ENCODE measurements around the gene ZBED4.
"Not testable (repeated sequence)": the region's sequence is repeated elsewhere in the genome, so short reads cannot be mapped to it uniquely, and the experiment has no call there.

Gene ZBED4

DNA sequence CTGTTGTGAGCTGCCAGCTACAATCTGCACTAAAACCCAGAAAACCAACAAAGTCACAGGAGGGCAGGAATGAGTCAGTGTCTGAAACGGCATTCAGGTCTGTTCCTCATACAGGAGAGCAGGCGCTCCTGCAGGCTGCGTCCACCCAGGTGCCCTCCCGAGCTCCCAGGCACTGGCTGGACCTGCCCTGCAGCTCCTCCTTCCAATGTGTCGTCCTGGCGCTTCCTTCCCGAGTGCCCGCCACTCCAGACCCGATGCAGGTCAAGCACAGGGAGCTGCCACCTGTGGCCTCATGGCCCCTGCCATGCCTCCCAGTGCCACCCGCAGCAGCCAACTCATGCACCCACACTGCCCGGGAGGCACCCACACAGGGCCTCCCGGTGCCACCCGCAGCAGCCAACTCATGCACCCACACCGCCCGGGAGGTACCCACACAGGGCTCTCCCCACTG lies 38.0 kb upstream of the ZBED4 start:
- 95 to 99% methylated on average over 8 to 10 of the region's 15 CpGs for WGBS, 2 experiments (ENCODE audit: insufficient coverage in 2 of 2)
- Histone ChIP-seq H3K9me3 (ENCODE audit: control insufficient read depth, low read length) (no peaks in the 10 kb centered on the region), H3K4me1 (ENCODE audit: control insufficient read depth, insufficient read depth, low read length, poor library complexity, severe bottlenecking) (peaks cover 3% of the 10 kb centered on the region), H3K27ac (ENCODE audit: low read depth, low read length, severe bottlenecking) (no peak overlapping the region), H3K4me3 (ENCODE audit: extremely low read depth, insufficient read depth, low read length, poor library complexity, severe bottlenecking) (no peak overlapping the region), H3K36me3 (ENCODE audit: control insufficient read depth, insufficient read depth, low read length) (peaks cover 92% of the 10 kb centered on the region)

DNA sequence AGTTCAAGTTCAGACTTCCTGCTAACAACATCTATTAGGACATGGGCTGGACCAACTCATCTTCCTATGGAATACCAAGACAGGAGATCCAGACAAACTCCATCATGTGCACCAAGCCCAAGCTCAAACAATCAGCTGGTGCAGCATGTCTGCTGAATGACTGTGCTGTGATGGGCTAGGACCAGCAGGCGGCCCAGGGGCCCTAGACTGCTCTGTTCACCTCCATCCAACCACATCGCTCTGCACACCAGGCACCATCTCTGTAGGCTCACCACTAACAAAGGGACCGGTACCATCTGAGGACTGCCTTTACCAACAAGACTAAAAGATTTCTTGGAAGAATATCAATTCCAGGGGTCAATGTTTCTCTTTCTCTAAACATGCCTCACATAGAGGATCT lies 36.3 kb upstream of the ZBED4 start:
- H3K4me1 ChIP-seq (ENCODE audit: control insufficient read depth, insufficient read depth, low read length, poor library complexity, severe bottlenecking), result peaks cover 3% of the 10 kb centered on the region
- peaks cover 95% of the 10 kb centered on the region for H3K36me3 ChIP-seq (ENCODE audit: control insufficient read depth, insufficient read depth, low read length)
- WGBS, 2 experiments (ENCODE audit: insufficient coverage in 2 of 2), result 76 to 80% methylated on average over 3 of the region's 3 CpGs
- no peak overlapping the region for H3K27ac ChIP-seq (ENCODE audit: low read depth, low read length, severe bottlenecking)
- no peaks in the 10 kb centered on the region for H3K9me3 ChIP-seq (ENCODE audit: control insufficient read depth, low read length)
- H3K4me3 ChIP-seq (ENCODE audit: extremely low read depth, insufficient read depth, low read length, poor library complexity, severe bottlenecking), result no peak overlapping the region

DNA sequence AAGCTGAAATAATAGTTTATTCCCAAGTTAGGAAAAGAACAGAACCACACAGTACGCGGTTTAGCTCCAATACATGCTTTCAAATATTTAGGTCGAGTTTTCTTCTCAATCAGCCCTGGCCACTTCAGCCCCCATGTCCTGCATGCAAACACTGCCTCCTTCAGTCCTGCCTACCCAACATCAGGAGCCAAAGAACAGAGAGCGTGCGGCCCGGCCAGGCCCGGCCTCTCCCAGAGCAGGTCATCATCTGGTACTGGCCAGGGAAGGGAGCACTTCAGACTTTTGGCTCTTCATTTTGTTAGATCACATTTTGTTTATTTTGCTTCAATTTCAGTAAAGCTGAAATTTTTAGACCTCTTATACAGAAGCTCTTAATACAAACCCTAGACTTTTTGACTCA lies 32.7 kb upstream of the ZBED4 start:
- no peaks in the 10 kb centered on the region for H3K9me3 ChIP-seq (ENCODE audit: control insufficient read depth, low read length)
- H3K4me3 ChIP-seq (ENCODE audit: extremely low read depth, insufficient read depth, low read length, poor library complexity, severe bottlenecking), result no peak overlapping the region
- no peak overlapping the region for H3K27ac ChIP-seq (ENCODE audit: low read depth, low read length, severe bottlenecking)
- peaks cover 7% of the 10 kb centered on the region for H3K4me1 ChIP-seq (ENCODE audit: control insufficient read depth, insufficient read depth, low read length, poor library complexity, severe bottlenecking)
- 90 to 93% methylated on average over 3 to 4 of the region's 7 CpGs for WGBS, 2 experiments (ENCODE audit: insufficient coverage in 2 of 2)
- peaks cover 96% of the 10 kb centered on the region for H3K36me3 ChIP-seq (ENCODE audit: control insufficient read depth, insufficient read depth, low read length)

DNA sequence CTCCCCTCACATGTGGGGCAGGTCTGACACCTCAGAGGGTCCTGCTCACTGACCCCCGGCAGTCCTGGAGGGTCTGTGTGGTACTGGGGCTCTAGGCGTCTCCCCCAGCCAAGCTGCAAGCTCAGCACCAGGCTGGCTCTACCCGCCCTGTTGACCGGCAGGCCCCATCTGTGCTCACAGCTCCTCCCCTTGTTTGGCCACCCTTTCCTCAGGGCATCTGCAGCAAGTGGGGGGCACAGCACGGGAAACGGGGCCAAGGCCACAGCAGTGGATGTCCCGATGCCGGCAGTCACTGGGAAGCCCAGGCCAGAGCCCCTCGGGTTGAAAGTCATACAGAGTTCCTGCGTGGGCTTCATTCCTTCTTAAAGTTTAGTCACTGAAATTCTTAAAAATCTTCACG lies 31.9 kb upstream of the ZBED4 start:
- H3K4me1 ChIP-seq (ENCODE audit: control insufficient read depth, insufficient read depth, low read length, poor library complexity, severe bottlenecking); H3K27ac ChIP-seq (ENCODE audit: low read depth, low read length, severe bottlenecking); H3K9me3 ChIP-seq (ENCODE audit: control insufficient read depth, low read length); H3K4me3 ChIP-seq (ENCODE audit: extremely low read depth, insufficient read depth, low read length, poor library complexity, severe bottlenecking): not testable (repeated sequence)
- 87 to 96% methylated on average over 10 to 11 of the region's 11 CpGs for WGBS, 2 experiments (ENCODE audit: insufficient coverage in 2 of 2)
- H3K36me3 ChIP-seq (ENCODE audit: control insufficient read depth, insufficient read depth, low read length), result peaks cover 89% of the 10 kb centered on the region

DNA sequence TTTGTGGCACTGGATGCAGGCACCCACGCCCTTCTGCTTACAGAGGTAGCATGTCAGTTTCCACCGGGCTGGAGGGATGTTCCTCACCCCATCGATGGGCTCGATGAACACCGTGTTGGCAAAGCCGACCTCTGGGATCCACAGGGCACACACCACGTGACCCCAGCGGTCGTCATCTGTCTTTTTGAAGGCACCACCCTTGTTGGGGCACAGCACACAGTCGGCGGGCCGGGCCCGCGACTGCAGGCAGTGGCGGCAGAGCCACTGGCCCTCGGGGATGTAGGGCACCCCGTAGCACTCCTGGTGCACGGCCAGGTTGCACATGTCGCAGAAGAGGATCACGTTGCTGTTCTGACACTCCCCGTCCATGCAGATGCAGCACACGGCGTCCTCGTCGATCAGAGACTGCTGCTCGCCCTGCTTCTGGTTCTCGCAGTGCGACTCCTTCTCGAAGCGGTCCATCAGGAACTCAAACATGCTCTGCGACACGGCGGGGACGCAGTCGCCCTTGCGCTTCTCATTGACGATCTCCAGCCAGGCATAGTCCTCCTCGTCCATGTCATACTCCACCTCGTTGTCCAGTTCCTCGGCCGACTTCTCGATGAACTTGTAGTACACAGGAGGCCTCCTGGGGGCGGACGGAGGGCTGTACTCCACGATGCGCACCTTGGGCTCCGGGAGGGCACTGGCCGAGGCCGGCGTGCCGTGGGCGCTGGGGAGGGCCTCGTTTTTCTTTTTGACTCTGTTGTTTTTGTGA lies 30.2 kb upstream of the ZBED4 start:
- Histone ChIP-seq H3K9me3 (ENCODE audit: control insufficient read depth, low read length) (no peaks in the 10 kb centered on the region), H3K36me3 (ENCODE audit: control insufficient read depth, insufficient read depth, low read length) (peaks cover 72% of the 10 kb centered on the region), H3K4me1 (ENCODE audit: control insufficient read depth, insufficient read depth, low read length, poor library complexity, severe bottlenecking) (peaks cover 7% of the 10 kb centered on the region), H3K27ac (ENCODE audit: low read depth, low read length, severe bottlenecking) (no peak overlapping the region), H3K4me3 (ENCODE audit: extremely low read depth, insufficient read depth, low read length, poor library complexity, severe bottlenecking) (no peak overlapping the region)
- 94 to 97% methylated on average over 53 of the region's 53 CpGs for WGBS, 2 experiments (ENCODE audit: insufficient coverage in 2 of 2)

DNA sequence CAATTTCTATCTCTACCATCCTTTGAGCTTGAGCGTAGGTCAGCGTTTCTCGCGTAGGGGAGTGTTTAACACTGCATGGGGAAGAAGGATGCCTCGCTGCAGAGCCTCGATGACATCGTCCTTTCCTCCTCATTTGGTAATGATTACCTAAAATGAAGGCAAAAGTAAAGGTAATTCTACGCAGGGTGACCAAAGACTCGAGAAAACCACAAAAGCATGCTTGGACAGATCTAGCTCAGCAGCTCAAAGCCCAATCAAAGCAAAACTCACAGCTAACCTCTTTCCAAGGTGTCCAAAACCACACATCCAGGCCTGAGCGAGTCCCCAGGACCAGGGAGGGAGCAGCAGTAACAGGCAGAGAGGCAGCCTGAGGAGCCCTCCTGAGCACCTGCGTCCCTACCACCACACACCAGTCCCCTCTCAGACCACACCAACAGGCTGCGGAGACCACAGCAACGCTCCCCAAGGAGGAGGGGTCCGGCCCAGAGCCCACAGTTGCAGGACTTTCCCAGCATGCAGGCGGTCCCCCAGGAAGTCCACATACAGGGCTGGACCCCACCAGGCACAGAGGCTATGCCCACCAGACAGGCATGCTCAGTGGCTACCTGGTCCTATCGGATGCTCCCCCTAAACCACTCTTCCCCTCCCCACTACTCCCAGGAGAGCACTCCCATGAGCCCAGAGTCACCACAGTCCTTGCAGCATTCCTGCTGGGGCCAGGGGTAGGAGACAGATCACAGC lies 29.3 kb upstream of the ZBED4 start:
- Histone ChIP-seq H3K27ac (ENCODE audit: low read depth, low read length, severe bottlenecking) (no peak overlapping the region), H3K9me3 (ENCODE audit: control insufficient read depth, low read length) (peaks cover 4% of the 10 kb centered on the region), H3K4me3 (ENCODE audit: extremely low read depth, insufficient read depth, low read length, poor library complexity, severe bottlenecking) (no peak overlapping the region), H3K36me3 (ENCODE audit: control insufficient read depth, insufficient read depth, low read length) (peaks cover 63% of the 10 kb centered on the region), H3K4me1 (ENCODE audit: control insufficient read depth, insufficient read depth, low read length, poor library complexity, severe bottlenecking) (peaks cover 7% of the 10 kb centered on the region)
- 95 to 98% methylated on average over 8 to 10 of the region's 16 CpGs for WGBS, 2 experiments (ENCODE audit: insufficient coverage in 2 of 2)

DNA sequence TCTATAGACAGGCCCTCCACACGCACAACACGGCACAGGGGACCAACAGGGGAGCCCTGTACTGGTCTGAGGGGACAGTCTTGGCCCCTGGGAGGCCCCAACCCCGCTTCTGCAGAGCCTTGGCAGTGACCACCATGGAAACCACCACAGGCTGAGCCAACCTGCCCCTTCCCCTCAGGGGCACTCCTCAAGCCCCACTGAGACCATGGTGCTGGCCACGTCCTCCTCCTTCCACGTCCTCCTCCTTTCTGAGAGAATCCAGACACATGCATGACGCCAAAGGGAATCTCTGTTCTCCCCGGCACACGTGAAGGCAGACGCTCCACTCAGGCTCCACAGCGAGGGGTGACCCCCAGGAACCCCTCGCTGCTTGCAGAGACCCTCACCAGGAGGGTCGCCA lies 28.7 kb upstream of the ZBED4 start:
- 95 to 99% methylated on average over 12 of the region's 12 CpGs for WGBS, 2 experiments (ENCODE audit: insufficient coverage in 2 of 2)
- Histone ChIP-seq H3K27ac (ENCODE audit: low read depth, low read length, severe bottlenecking) (no peak overlapping the region), H3K9me3 (ENCODE audit: control insufficient read depth, low read length) (peaks cover 10% of the 10 kb centered on the region), H3K36me3 (ENCODE audit: control insufficient read depth, insufficient read depth, low read length) (peaks cover 57% of the 10 kb centered on the region), H3K4me3 (ENCODE audit: extremely low read depth, insufficient read depth, low read length, poor library complexity, severe bottlenecking) (peak overlapping the region; percentile 5), H3K4me1 (ENCODE audit: control insufficient read depth, insufficient read depth, low read length, poor library complexity, severe bottlenecking) (peaks cover 7% of the 10 kb centered on the region)

DNA sequence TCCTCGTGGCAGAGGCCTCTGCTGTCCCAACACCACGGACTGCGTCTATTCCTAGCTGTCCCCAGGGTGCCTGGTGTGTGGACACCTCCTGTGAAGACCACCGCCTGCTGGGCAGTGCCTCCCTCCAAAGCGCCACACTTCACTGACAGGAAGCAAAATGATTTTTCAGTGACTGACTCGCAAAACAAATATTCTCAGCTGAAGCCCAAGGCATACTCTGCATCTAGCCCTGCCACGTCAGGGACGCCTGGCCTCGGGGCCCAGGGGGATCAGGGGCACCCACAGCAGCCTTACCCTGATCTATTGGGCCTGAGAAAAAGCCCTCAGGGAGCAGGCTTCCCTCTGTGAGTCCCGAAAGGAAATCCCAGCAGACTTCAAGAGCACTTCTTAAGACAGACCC lies 28.2 kb upstream of the ZBED4 start:
- Histone ChIP-seq H3K9me3 (ENCODE audit: control insufficient read depth, low read length) (peaks cover 11% of the 10 kb centered on the region), H3K4me3 (ENCODE audit: extremely low read depth, insufficient read depth, low read length, poor library complexity, severe bottlenecking) (peak overlapping the region; percentile 84), H3K4me1 (ENCODE audit: control insufficient read depth, insufficient read depth, low read length, poor library complexity, severe bottlenecking) (peaks cover 7% of the 10 kb centered on the region), H3K36me3 (ENCODE audit: control insufficient read depth, insufficient read depth, low read length) (peaks cover 52% of the 10 kb centered on the region), H3K27ac (ENCODE audit: low read depth, low read length, severe bottlenecking) (no peak overlapping the region)
- WGBS, 2 experiments (ENCODE audit: insufficient coverage in 2 of 2), result 87 to 89% methylated on average over 7 to 10 of the region's 10 CpGs

DNA sequence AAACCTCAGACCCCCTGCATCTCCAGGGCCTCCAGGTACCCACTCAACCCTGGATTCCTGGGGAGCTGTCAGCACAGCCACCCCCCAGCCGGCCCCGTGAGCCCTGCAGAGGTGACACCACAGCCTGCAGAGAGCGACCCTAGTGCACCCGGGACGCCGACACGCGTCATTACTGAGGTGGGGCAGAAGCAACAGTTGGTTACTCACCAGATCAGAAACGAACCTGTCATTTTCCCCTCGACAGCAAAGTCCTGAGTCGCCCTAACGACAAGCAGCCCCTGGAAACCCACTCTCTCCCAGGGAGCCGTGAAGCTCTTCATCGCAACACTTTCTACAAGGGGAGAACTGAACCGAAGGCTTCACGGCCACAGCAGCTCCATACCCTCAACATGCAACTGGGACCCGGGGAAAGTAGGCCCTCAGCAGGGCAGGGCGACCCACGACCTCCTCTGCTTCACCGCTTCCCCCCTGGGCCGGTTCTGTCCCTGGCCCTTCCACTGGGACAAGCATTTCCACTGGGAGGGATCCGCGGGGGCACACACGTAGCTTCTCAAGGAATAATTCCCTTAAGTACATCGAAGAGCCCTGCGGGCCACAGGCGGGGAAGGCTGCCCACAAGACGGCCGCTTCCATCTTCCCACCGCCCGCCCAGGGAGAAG lies 27.6 kb upstream of the ZBED4 start:
- peaks cover 11% of the 10 kb centered on the region for H3K9me3 ChIP-seq (ENCODE audit: control insufficient read depth, low read length)
- peaks cover 45% of the 10 kb centered on the region for H3K36me3 ChIP-seq (ENCODE audit: control insufficient read depth, insufficient read depth, low read length)
- peak overlapping the region; percentile 84 for H3K4me3 ChIP-seq (ENCODE audit: extremely low read depth, insufficient read depth, low read length, poor library complexity, severe bottlenecking)
- H3K27ac ChIP-seq (ENCODE audit: low read depth, low read length, severe bottlenecking), result peak overlapping the region; percentile 59
- H3K4me1 ChIP-seq (ENCODE audit: control insufficient read depth, insufficient read depth, low read length, poor library complexity, severe bottlenecking), result peaks cover 7% of the 10 kb centered on the region
- 25 to 31% methylated on average over 23 to 30 of the region's 31 CpGs for WGBS, 2 experiments (ENCODE audit: insufficient coverage in 2 of 2)

DNA sequence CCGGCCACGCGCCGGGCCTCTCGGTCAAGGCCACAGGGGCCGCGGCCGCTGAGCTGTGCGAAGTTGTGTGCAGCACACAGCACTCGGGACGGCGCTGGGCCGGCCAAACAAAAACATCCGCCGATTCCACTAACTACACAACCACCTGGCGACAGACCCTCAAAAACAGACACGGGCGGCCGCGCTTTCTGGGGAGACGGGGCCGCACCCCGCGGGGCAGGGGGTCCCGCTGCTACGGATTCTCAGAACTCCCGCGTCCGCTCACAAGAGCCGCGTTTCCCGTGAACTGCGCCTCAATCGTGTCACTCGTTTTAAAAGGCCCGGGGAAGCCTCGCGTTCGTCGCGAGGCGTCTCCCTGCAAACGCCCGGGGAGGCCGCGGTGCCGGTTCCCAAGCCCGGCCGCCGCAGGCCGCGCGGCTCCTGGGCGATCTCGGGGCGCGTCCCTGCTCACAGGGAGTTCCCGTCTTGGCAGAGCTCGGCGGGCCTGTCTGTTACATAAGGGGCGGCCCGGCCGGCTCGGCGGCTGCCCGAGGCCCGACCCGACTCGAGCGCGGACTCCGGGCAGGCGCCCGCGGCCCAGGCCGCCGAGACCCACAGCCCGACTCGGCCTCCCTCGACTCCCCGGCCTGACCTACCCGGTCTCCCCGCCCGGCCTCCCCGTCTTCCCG lies 26.9 kb upstream of the ZBED4 start:
- WGBS, 2 experiments (ENCODE audit: insufficient coverage in 2 of 2), result 0% methylated on average over 55 to 77 of the region's 86 CpGs
- Histone ChIP-seq H3K27ac (ENCODE audit: low read depth, low read length, severe bottlenecking) (peak overlapping the region; percentile 59), H3K4me1 (ENCODE audit: control insufficient read depth, insufficient read depth, low read length, poor library complexity, severe bottlenecking) (peaks cover 7% of the 10 kb centered on the region), H3K9me3 (ENCODE audit: control insufficient read depth, low read length) (peaks cover 11% of the 10 kb centered on the region), H3K4me3 (ENCODE audit: extremely low read depth, insufficient read depth, low read length, poor library complexity, severe bottlenecking) (peak overlapping the region; percentile 84), H3K36me3 (ENCODE audit: control insufficient read depth, insufficient read depth, low read length) (peaks cover 40% of the 10 kb centered on the region)

All from mesodermal cell (in vitro differentiated cells).